ENCODE measurements around the gene ZNF280B.

Gene ZNF280B

DNA sequence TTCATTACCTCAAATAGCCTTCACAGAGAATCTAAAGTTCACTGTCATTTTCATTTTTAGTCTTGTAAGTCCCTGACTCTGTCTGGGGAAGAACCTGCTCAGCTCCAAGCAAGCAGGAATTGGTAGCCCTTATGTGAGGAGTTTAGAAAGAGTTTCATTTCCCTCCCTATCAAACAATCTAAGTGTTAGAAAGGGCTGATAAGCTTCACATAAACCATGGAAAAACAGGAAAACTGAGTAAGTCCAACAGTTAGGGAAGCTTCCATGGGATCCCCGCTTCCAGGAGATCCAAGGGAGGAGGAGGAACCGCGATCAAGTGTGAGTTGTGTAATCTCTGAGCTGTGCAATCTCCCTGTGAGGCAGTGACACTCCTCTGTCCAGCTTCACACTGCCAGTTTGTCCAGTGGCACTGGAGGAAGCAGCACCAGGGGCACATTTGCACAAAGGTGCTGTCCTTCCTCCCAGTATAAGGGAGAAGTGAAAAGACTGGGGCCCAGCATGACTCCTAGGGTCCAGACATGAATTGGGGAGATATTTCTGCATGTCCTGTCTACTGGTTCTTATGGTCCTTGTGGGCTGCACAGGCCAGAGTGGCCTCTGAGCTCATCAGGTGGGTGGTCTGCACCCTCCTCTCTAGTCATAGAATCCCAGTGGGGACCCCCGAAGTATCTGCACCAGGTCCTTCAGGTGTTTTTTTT, 46.2 kb upstream of the ZNF280B start:
- no peak overlapping the region for H4K91ac ChIP-seq (ENCODE audit: low read depth, low read length)
- H3K9ac ChIP-seq (ENCODE audit: low read length), result no peak overlapping the region
- no peaks in the 10 kb centered on the region for H3K27me3 ChIP-seq (ENCODE audit: insufficient read depth, low read length)
- no peak overlapping the region for H3K14ac ChIP-seq (ENCODE audit: low read length)
- H3K36me3 ChIP-seq (ENCODE audit: control insufficient read depth in 1 of 2, insufficient read depth in 2 of 2, low read length in 2 of 2), result no peaks in the 10 kb centered on the region
- H3K79me1 ChIP-seq (ENCODE audit: low read length), result no peaks in the 10 kb centered on the region
- WGBS (ENCODE audit: extremely low coverage, insufficient coverage, insufficient read length), result no CpG with 5 or more reads among the region's 4 CpGs
- no peak overlapping the region for H3K27ac ChIP-seq (ENCODE audit: low read depth, low read length)
- H4K12ac ChIP-seq (ENCODE audit: low read depth, low read length), result no peak overlapping the region
- H2AK5ac ChIP-seq (ENCODE audit: low read length), result no peak overlapping the region
- H2BK120ac ChIP-seq (ENCODE audit: insufficient read depth, low read length, poor library complexity), result no peak overlapping the region
- H3K4ac ChIP-seq (ENCODE audit: low read depth, low read length), result no peak overlapping the region
- no peak overlapping the region for H4K8ac ChIP-seq (ENCODE audit: low read depth, low read length)
- H2AFZ ChIP-seq (ENCODE audit: insufficient read depth, low read length, poor library complexity), result no peak overlapping the region
- H3K79me2 ChIP-seq (ENCODE audit: control insufficient read depth, insufficient read depth, low read length, poor library complexity), result no peaks in the 10 kb centered on the region
- DNase-seq, result peak in 1 of 2 donors; percentile 36
- H3K4me1 ChIP-seq (ENCODE audit: control insufficient read depth in 1 of 2, insufficient read depth in 2 of 2, low read length in 2 of 2), result no peaks in the 10 kb centered on the region
- no peak overlapping the region for H3K4me2 ChIP-seq (ENCODE audit: low read length)
- no peak overlapping the region for H3K18ac ChIP-seq (ENCODE audit: low read length)
- no peak overlapping the region for H3K4me3 ChIP-seq (ENCODE audit: low read depth, low read length)
- H3K23ac ChIP-seq (ENCODE audit: low read length), result no peak overlapping the region
- peaks cover 26% of the 10 kb centered on the region for H3K9me3 ChIP-seq (ENCODE audit: insufficient read depth, low read depth, low read length)
- H2BK12ac ChIP-seq (ENCODE audit: low read length), result no peak overlapping the region
- no peak overlapping the region for H2BK5ac ChIP-seq (ENCODE audit: low read depth, low read length, poor library complexity)

- H2BK5ac ChIP-seq (ENCODE audit: low read depth, low read length, poor library complexity), result no peak overlapping the region
- H4K8ac ChIP-seq (ENCODE audit: low read depth, low read length), result no peak overlapping the region
- no peak overlapping the region for H3K9ac ChIP-seq (ENCODE audit: low read length)
- peaks cover 3% of the 10 kb centered on the region for H3K27me3 ChIP-seq (ENCODE audit: insufficient read depth, low read length)
- no peaks in the 10 kb centered on the region for H3K79me1 ChIP-seq (ENCODE audit: low read length)
- no CpG with 5 or more reads among the region's 8 CpGs for WGBS (ENCODE audit: extremely low coverage, insufficient coverage, insufficient read length)
- H3K14ac ChIP-seq (ENCODE audit: low read length), result no peak overlapping the region
- no peaks in the 10 kb centered on the region for H3K36me3 ChIP-seq (ENCODE audit: control insufficient read depth in 1 of 2, insufficient read depth in 2 of 2, low read length in 2 of 2)
- H2AFZ ChIP-seq (ENCODE audit: insufficient read depth, low read length, poor library complexity), result no peak overlapping the region
- no peak overlapping the region for H4K12ac ChIP-seq (ENCODE audit: low read depth, low read length)
- H3K79me2 ChIP-seq (ENCODE audit: control insufficient read depth, insufficient read depth, low read length, poor library complexity), result no peaks in the 10 kb centered on the region
- H2BK120ac ChIP-seq (ENCODE audit: insufficient read depth, low read length, poor library complexity), result no peak overlapping the region
- no peak overlapping the region for H3K23ac ChIP-seq (ENCODE audit: low read length)
- no peak overlapping the region for H3K4me3 ChIP-seq (ENCODE audit: low read depth, low read length)
- no peak overlapping the region for H2BK12ac ChIP-seq (ENCODE audit: low read length)
- H3K4ac ChIP-seq (ENCODE audit: low read depth, low read length), result no peak overlapping the region
- peaks cover 22% of the 10 kb centered on the region for H3K9me3 ChIP-seq (ENCODE audit: insufficient read depth, low read depth, low read length)
- no peak overlapping the region for H2AK5ac ChIP-seq (ENCODE audit: low read length)
- no peak for DNase-seq
- H4K91ac ChIP-seq (ENCODE audit: low read depth, low read length), result no peak overlapping the region
- H3K4me2 ChIP-seq (ENCODE audit: low read length), result no peak overlapping the region
- no peak overlapping the region for H3K18ac ChIP-seq (ENCODE audit: low read length)
- H3K4me1 ChIP-seq (ENCODE audit: control insufficient read depth in 1 of 2, insufficient read depth in 2 of 2, low read length in 2 of 2), result no peaks in the 10 kb centered on the region
- H3K27ac ChIP-seq (ENCODE audit: low read depth, low read length), result no peak overlapping the region
These were observed 45.4 kb upstream of the ZNF280B start for GRCh38 chr22:22553735-22554586.

GRCh38 chr22:22553141-22553540, 44.6 kb upstream of the ZNF280B start:
- H3K79me1 ChIP-seq (ENCODE audit: low read length), result no peaks in the 10 kb centered on the region
- no peak overlapping the region for H3K4me2 ChIP-seq (ENCODE audit: low read length)
- no peak overlapping the region for H2AFZ ChIP-seq (ENCODE audit: insufficient read depth, low read length, poor library complexity)
- peaks cover 3% of the 10 kb centered on the region for H3K27me3 ChIP-seq (ENCODE audit: insufficient read depth, low read length)
- peaks cover 26% of the 10 kb centered on the region for H3K9me3 ChIP-seq (ENCODE audit: insufficient read depth, low read depth, low read length)
- no peak overlapping the region for H3K14ac ChIP-seq (ENCODE audit: low read length)
- H3K4me1 ChIP-seq (ENCODE audit: control insufficient read depth in 1 of 2, insufficient read depth in 2 of 2, low read length in 2 of 2), result no peaks in the 10 kb centered on the region
- no peak overlapping the region for H4K12ac ChIP-seq (ENCODE audit: low read depth, low read length)
- no peak overlapping the region for H3K4me3 ChIP-seq (ENCODE audit: low read depth, low read length)
- no peak overlapping the region for H3K27ac ChIP-seq (ENCODE audit: low read depth, low read length)
- whole genome bisulfite sequencing (ENCODE audit: extremely low coverage, insufficient coverage, insufficient read length), result no CpG with 5 or more reads among the region's 1 CpG
- H2BK5ac ChIP-seq (ENCODE audit: low read depth, low read length, poor library complexity), result no peak overlapping the region
- H3K9ac ChIP-seq (ENCODE audit: low read length), result no peak overlapping the region
- no peak overlapping the region for H4K8ac ChIP-seq (ENCODE audit: low read depth, low read length)
- no peak overlapping the region for H3K18ac ChIP-seq (ENCODE audit: low read length)
- H3K79me2 ChIP-seq (ENCODE audit: control insufficient read depth, insufficient read depth, low read length, poor library complexity), result no peaks in the 10 kb centered on the region
- DNase-seq, result no peak
- no peak overlapping the region for H2BK120ac ChIP-seq (ENCODE audit: insufficient read depth, low read length, poor library complexity)
- no peak overlapping the region for H3K23ac ChIP-seq (ENCODE audit: low read length)
- H3K36me3 ChIP-seq (ENCODE audit: control insufficient read depth in 1 of 2, insufficient read depth in 2 of 2, low read length in 2 of 2), result no peaks in the 10 kb centered on the region
- no peak overlapping the region for H3K4ac ChIP-seq (ENCODE audit: low read depth, low read length)
- no peak overlapping the region for H4K91ac ChIP-seq (ENCODE audit: low read depth, low read length)
- no peak overlapping the region for H2AK5ac ChIP-seq (ENCODE audit: low read length)
- no peak overlapping the region for H2BK12ac ChIP-seq (ENCODE audit: low read length)

GRCh38 chr22:22552630-22553029, 44.1 kb upstream of the ZNF280B start:
- H3K23ac ChIP-seq (ENCODE audit: low read length), result no peak overlapping the region
- no peak overlapping the region for H2BK5ac ChIP-seq (ENCODE audit: low read depth, low read length, poor library complexity)
- no peak overlapping the region for H3K4me3 ChIP-seq (ENCODE audit: low read depth, low read length)
- no peak overlapping the region for H2AK5ac ChIP-seq (ENCODE audit: low read length)
- no peak overlapping the region for H3K9ac ChIP-seq (ENCODE audit: low read length)
- no peak overlapping the region for H4K12ac ChIP-seq (ENCODE audit: low read depth, low read length)
- DNase-seq, result peak; percentile 53 to 67
- no peak overlapping the region for H3K4me2 ChIP-seq (ENCODE audit: low read length)
- no peak overlapping the region for H4K91ac ChIP-seq (ENCODE audit: low read depth, low read length)
- H2BK12ac ChIP-seq (ENCODE audit: low read length), result no peak overlapping the region
- no peak overlapping the region for H4K8ac ChIP-seq (ENCODE audit: low read depth, low read length)
- H3K4me1 ChIP-seq (ENCODE audit: control insufficient read depth in 1 of 2, insufficient read depth in 2 of 2, low read length in 2 of 2), result no peaks in the 10 kb centered on the region
- H3K79me1 ChIP-seq (ENCODE audit: low read length), result no peaks in the 10 kb centered on the region
- WGBS (ENCODE audit: extremely low coverage, insufficient coverage, insufficient read length), result no CpG with 5 or more reads among the region's 4 CpGs
- H3K79me2 ChIP-seq (ENCODE audit: control insufficient read depth, insufficient read depth, low read length, poor library complexity), result no peaks in the 10 kb centered on the region
- no peak overlapping the region for H3K14ac ChIP-seq (ENCODE audit: low read length)
- H3K27ac ChIP-seq (ENCODE audit: low read depth, low read length), result no peak overlapping the region
- H3K36me3 ChIP-seq (ENCODE audit: control insufficient read depth in 1 of 2, insufficient read depth in 2 of 2, low read length in 2 of 2), result no peaks in the 10 kb centered on the region
- no peak overlapping the region for H2BK120ac ChIP-seq (ENCODE audit: insufficient read depth, low read length, poor library complexity)
- H3K27me3 ChIP-seq (ENCODE audit: insufficient read depth, low read length), result peaks cover 5% of the 10 kb centered on the region
- H3K18ac ChIP-seq (ENCODE audit: low read length), result no peak overlapping the region
- H3K4ac ChIP-seq (ENCODE audit: low read depth, low read length), result no peak overlapping the region
- H2AFZ ChIP-seq (ENCODE audit: insufficient read depth, low read length, poor library complexity), result no peak overlapping the region
- H3K9me3 ChIP-seq (ENCODE audit: insufficient read depth, low read depth, low read length), result peaks cover 28% of the 10 kb centered on the region
